BE2C (cell line): Measurements from ENCODE around the gene FTSJ1.
A peak's percentile ranks its signal among the peaks of the same experiment; 100 is the strongest.
"Not testable (repeated sequence)": the region's sequence is repeated elsewhere in the genome, so short reads cannot be mapped to it uniquely, and the experiment has no call there.

Experiments used
- DNase-seq: peaks from one replicate; pipeline ENCODE4 v3.0.0-alpha.2; 2020
- H3K27me3 ChIP-seq: fragments of 250-450 bp; sonication (Bioruptor Pico); 2 replicates; pipeline ENCODE4 v1.5.1; 2020; ENCODE audit warnings: mild to moderate bottlenecking
- H3K36me3 ChIP-seq: fragments of 250-450 bp; sonication (Bioruptor Pico); 2 replicates; pipeline ENCODE4 v1.5.1; 2020; ENCODE audit warnings: mild to moderate bottlenecking
- H3K4me1 ChIP-seq: fragments of 250-450 bp; sonication (Bioruptor Pico); 2 replicates; pipeline ENCODE4 v1.5.1; 2020
- H3K4me3 ChIP-seq: 2 replicates; pipeline ENCODE4 v1.5.1; 2011; ENCODE audit warnings: low read depth, low read length
- H3K9me3 ChIP-seq: fragments of 250-450 bp; sonication (Bioruptor Pico); 2 replicates; pipeline ENCODE4 v1.5.1; 2020
- TF ChIP-seq, protein P1 (sequence below): IDR thresholded peaks from 2 replicates; pipeline ENCODE4 v1.5.1; 2012; ENCODE audit warnings: mild to moderate bottlenecking, low read depth, low read length

FTSJ1 gene

DNA sequence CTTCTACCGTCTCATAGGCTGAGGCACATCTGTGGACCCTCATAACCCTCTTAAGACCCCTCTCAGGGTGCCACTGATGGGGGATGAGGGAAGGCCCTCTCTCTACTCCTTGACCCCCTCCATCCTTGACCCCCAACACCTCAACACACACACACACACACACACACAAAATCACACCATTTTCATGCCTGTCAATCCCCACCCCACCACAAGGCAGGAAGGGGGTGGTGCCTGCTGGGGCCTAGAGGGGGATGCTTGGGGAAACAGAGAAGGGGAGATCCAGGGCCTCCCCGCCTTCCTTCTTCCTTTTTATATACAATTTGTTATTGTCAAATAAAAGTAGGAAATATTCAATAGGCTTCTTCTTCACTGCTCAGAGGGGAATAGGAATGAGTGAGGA lies 44.5 kb downstream of the FTSJ1 start:
- TF ChIP-seq, protein P1, sequence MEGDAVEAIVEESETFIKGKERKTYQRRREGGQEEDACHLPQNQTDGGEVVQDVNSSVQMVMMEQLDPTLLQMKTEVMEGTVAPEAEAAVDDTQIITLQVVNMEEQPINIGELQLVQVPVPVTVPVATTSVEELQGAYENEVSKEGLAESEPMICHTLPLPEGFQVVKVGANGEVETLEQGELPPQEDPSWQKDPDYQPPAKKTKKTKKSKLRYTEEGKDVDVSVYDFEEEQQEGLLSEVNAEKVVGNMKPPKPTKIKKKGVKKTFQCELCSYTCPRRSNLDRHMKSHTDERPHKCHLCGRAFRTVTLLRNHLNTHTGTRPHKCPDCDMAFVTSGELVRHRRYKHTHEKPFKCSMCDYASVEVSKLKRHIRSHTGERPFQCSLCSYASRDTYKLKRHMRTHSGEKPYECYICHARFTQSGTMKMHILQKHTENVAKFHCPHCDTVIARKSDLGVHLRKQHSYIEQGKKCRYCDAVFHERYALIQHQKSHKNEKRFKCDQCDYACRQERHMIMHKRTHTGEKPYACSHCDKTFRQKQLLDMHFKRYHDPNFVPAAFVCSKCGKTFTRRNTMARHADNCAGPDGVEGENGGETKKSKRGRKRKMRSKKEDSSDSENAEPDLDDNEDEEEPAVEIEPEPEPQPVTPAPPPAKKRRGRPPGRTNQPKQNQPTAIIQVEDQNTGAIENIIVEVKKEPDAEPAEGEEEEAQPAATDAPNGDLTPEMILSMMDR = no peak
- no peak for DNase-seq
- Histone ChIP-seq H3K4me3 (no peak overlapping the region), H3K36me3 (no peaks in the 10 kb centered on the region), H3K9me3 (no peaks in the 10 kb centered on the region), H3K4me1 (peaks cover 7% of the 10 kb centered on the region), H3K27me3 (no peaks in the 10 kb centered on the region)

DNA sequence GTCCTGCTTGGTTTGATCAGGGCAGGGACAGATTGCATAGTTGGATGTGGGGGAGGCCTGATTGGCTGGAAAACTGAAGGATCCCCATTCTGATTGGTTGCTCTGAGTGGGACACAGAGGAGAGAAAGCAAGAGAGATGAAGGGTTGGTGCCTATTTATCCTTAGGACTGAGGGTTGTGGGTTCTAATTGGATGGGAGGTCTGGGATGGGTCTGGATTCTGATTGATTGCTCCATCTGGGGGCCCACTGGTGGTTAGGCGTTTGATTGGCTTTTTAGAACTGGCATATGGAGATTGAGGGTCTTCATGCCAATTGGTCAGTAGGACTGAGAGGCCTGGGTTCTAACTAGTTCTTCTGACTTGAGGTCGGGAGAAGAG lies 45.0 kb downstream of the FTSJ1 start:
- Histone ChIP-seq H3K9me3 (no peaks in the 10 kb centered on the region), H3K27me3 (no peaks in the 10 kb centered on the region), H3K36me3 (no peaks in the 10 kb centered on the region), H3K4me1 (peaks cover 7% of the 10 kb centered on the region), H3K4me3 (peak overlapping the region; percentile 86)
- TF ChIP-seq, protein P1 = no peak
- DNase-seq = no peak

DNA sequence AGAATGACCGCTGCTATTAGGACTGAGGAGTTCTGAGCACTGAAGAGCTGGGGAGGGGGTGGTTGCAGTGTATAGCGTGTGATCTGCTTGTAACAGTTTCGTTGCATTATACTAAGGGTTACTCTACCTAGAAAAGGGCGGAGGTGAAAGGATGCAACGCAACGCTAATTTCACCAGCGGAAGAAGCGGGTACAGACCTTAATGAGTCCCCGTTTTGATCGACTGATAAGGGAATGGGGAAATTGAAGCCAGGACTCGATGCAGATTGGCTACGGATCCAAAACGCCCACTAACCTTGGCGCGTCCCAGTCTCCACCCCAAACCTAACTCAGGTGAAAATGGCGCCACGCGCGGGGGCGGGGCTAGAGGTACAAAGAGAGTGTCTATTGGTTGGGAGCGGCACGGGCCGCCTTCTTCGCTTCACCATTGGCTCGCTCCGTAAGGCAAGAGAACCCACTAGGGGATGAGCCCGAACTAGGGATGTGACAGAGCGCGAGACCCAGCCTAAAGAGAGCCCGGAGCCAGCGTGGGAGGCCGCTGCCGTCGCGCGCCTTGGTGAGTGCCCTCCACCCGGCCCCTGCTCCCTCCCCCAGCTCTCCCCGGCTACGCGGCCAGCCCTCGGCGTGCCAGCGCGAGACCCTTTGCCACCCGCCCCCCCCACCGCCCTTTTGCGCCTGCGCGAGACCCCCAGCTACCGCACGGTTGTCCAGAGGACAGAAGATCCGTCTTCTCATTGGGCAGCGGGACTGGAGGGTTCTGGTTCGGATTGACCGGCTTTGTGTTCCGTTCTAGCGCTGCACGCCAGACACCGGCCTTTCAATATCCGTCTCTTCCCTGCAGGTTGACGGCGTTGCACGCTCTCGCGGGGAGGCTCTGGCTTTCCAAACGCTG lies 45.6 kb downstream of the FTSJ1 start, which contains the start of gene EBP:
EBP (plus strand) TSS at position 456 of the 891 bp plus-strand sequence. CDS start 1,964 bp downstream, outside the sequence.
- H3K4me1 ChIP-seq = peaks cover 7% of the 10 kb centered on the region
- no peaks in the 10 kb centered on the region for H3K9me3 ChIP-seq
- peak; percentile 93 for DNase-seq
- peaks cover 3% of the 10 kb centered on the region; the same call in 1 of the 2 replicates for H3K36me3 ChIP-seq
- TF ChIP-seq, protein P1 = no peak
- peak within 1 kb of the TSS; percentile 86 for H3K4me3 ChIP-seq
- H3K27me3 ChIP-seq = no peaks in the 10 kb centered on the region

DNA sequence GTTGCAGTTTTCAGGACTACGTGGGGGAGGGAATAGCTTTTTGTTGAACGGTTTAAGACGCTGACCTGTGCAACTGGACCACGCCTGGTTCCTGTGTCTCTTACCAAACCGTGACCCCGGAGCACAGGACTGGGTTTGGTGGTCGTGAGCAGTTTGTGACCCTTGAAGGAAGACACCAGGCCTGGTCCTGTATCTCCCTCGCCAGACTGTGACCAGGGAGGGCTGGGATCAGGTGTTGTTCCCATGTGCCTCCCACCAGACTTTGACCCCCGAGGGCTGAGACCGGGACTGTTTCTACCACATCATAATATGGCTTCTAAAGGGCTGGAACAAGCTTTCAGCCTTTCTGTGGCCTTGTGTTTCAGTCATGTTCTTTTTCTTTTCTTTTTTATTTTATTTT lies 46.3 kb downstream of the FTSJ1 start:
- H3K4me1 ChIP-seq = peaks cover 7% of the 10 kb centered on the region
- peak overlapping the region; percentile 86 for H3K4me3 ChIP-seq
- no peaks in the 10 kb centered on the region for H3K9me3 ChIP-seq
- peaks cover 9% of the 10 kb centered on the region; the same call in 1 of the 2 replicates for H3K36me3 ChIP-seq
- TF ChIP-seq, protein P1 = no peak
- no peaks in the 10 kb centered on the region for H3K27me3 ChIP-seq
- no peak for DNase-seq

DNA sequence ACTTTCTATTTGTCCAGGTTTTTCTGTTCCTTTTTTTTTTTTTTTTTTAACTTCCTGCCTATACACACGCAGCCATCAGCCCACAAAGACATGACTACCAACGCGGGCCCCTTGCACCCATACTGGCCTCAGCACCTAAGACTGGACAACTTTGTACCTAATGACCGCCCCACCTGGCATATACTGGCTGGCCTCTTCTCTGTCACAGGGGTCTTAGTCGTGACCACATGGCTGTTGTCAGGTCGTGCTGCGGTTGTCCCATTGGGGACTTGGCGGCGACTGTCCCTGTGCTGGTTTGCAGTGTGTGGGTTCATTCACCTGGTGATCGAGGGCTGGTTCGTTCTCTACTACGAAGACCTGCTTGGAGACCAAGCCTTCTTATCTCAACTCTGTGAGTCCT lies 47.7 kb downstream of the FTSJ1 start:
- no peak for DNase-seq
- H3K4me3 ChIP-seq = no peak overlapping the region
- no peaks in the 10 kb centered on the region for H3K9me3 ChIP-seq
- peaks cover 12% of the 10 kb centered on the region; the same call in 1 of the 2 replicates for H3K36me3 ChIP-seq
- H3K27me3 ChIP-seq = no peaks in the 10 kb centered on the region
- peaks cover 7% of the 10 kb centered on the region for H3K4me1 ChIP-seq
- TF ChIP-seq, protein P1 = no peak

DNA sequence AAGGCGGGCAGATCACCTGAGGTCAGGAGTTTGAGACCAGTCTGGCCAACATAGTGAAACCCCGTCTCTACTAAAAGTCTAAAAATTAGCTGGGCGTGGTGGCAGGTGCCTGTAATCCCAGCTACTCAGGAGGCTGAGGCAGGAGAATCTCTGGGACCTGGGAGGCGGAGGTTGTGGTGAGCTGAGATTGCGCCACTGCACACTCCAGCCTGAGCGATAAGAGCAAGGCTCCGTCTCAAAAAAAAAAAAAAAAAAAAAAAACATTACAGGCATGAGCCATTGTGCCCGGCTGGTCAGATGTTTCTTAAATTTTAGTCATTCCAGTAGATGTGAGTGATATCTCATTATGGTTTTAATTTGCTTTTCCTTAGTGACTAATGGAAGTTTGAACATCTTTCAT lies 49.9 kb downstream of the FTSJ1 start:
- not testable (repeated sequence) for H3K27me3 ChIP-seq, H3K4me3 ChIP-seq, H3K9me3 ChIP-seq, DNase-seq, H3K4me1 ChIP-seq
- peaks cover 12% of the 10 kb centered on the region; the same call in 1 of the 2 replicates for H3K36me3 ChIP-seq
